Smooth muscle cell (in vitro differentiated cells): ENCODE data around the gene SYT2. TPM values are rescaled to one million over a fixed set of nuclear protein-coding genes. Genes with fewer than 3 reads are reported as not detected.

Experiments used
- DNase-seq: peaks from one replicate; lab custom pipeline; 2025; ENCODE audit not compliant: unreplicated experiment; lab: John Stamatoyannopoulos, UW
- H2AFZ ChIP-seq: fragments of 200-600 bp; sonication (generic); 2 replicates; pipeline ENCODE4 v1.6.0; 2016; ENCODE audit warnings: antibody characterized with exemption, low read depth, mild to moderate bottlenecking
- H3F3A ChIP-seq: fragments of 200-600 bp; sonication (generic); 2 replicates; pipeline ENCODE4 v1.6.0; 2017; ENCODE audit warnings: antibody characterized with exemption, low read depth
- H3K27ac ChIP-seq: fragments of 200-600 bp; sonication (generic); 2 replicates; pipeline ENCODE4 v1.5.1; 2016; ENCODE audit warnings: low read depth, mild to moderate bottlenecking
- H3K27me3 ChIP-seq: fragments of 200-600 bp; sonication (generic); 2 replicates; pipeline ENCODE4 v1.6.1; 2016; ENCODE audit warnings: low read depth, mild to moderate bottlenecking
- H3K36me3 ChIP-seq: fragments of 200-600 bp; sonication (generic); 2 replicates; pipeline ENCODE4 v1.5.1; 2016; ENCODE audit warnings: low read depth
- H3K4me1 ChIP-seq: fragments of 200-600 bp; sonication (generic); 2 replicates; pipeline ENCODE4 v1.5.1; 2016; ENCODE audit warnings: low read depth
- H3K4me2 ChIP-seq: fragments of 200-600 bp; sonication (generic); 2 replicates; pipeline ENCODE4 v1.6.0; 2016; ENCODE audit warnings: mild to moderate bottlenecking
- H3K4me3 ChIP-seq: fragments of 200-600 bp; sonication (generic); 2 replicates; pipeline ENCODE4 v1.5.1; 2016; ENCODE audit warnings: mild to moderate bottlenecking
- H3K79me2 ChIP-seq: fragments of 200-600 bp; sonication (generic); 2 replicates; pipeline ENCODE4 v1.6.0; 2016; ENCODE audit warnings: low read depth, mild to moderate bottlenecking
- H3K9ac ChIP-seq: fragments of 200-600 bp; sonication (generic); 2 replicates; pipeline ENCODE4 v1.6.0; 2016; ENCODE audit warnings: low read depth
- H3K9me3 ChIP-seq: fragments of 200-600 bp; sonication (generic); replicated peaks from 2 replicates; pipeline ENCODE4 v1.5.1; 2016; ENCODE audit warnings: low read depth
- H4K20me1 ChIP-seq: fragments of 200-600 bp; sonication (generic); 2 replicates; pipeline ENCODE4 v1.6.0; 2016; ENCODE audit warnings: low read depth
- CTCF ChIP-seq: fragments of 200-600 bp; sonication (generic); IDR thresholded peaks from 2 replicates; pipeline ENCODE4 v1.5.1; 2017; ENCODE audit warnings: borderline replicate concordance, mild to moderate bottlenecking, antibody characterized with exemption; ENCODE audit not compliant: insufficient read depth, poor library complexity, severe bottlenecking
- WGBS: methylation state at CpG from one replicate; pipeline ENCODE4 v1.1.7; 2016; ENCODE audit warnings: low lambda C conversion rate; 5-methylcytosine and 5-hydroxymethylcytosine counted together
- polyA plus RNA-seq: library from polyadenylated mRNA; unstranded; fragments of >200 nt; fragmentation: Nextera tagmentation; extraction: Ambion mirVana; gene quantifications from 2 replicates; pipeline ENCODE4 v1.2.1, GENCODE V29; 2016
- total RNA-seq: library from RNA; depleted of rRNA; stranded (reverse); fragments of >200 nt; gene quantifications from 2 replicates; pipeline ENCODE4 v1.2.3, GENCODE V29; 2014

Gene SYT2
- not detected in 2 replicates for total RNA-seq
- 0.31 TPM in 1 of 2 replicates, not detected in the other for polyA plus RNA-seq

GRCh38 chr1:202710070-202711045, at the start of gene SYT2:
Gene SYT2 (minus strand): TSS chr1:202710454. CDS start chr1:202605772, 104,682 bp downstream.
- Histone ChIP-seq H2AFZ (peak within 1 kb of the TSS; percentile 58), H3K4me3 (peak within 1 kb of the TSS; percentile 48), H3K27me3 (peaks cover 83% of the 10 kb centered on the region), H3K9me3 (no peaks in the 10 kb centered on the region), H3K4me1 (peaks cover 10% of the 10 kb centered on the region), H3K79me2 (no peaks in the 10 kb centered on the region), H3K9ac (no peak within 1 kb of the TSS), H3K36me3 (no peaks in the 10 kb centered on the region), H3K4me2 (peak within 1 kb of the TSS; percentile 90), H4K20me1 (no peaks in the 10 kb centered on the region), H3K27ac (no peak within 1 kb of the TSS), H3F3A (no peaks in the 10 kb centered on the region)
- no peak for DNase-seq
- 7% methylated on average over 35 of the region's 64 CpGs for WGBS
- TF ChIP-seq CTCF, result no peak

- DNase-seq, result no peak
- H3K4me1 ChIP-seq, result no peaks in the 10 kb centered on the region
- peaks cover 5% of the 10 kb centered on the region for H3F3A ChIP-seq
- peaks cover 80% of the 10 kb centered on the region for H4K20me1 ChIP-seq
- no peak overlapping the region for H3K4me3 ChIP-seq
- no peak overlapping the region for H3K9ac ChIP-seq
- peaks cover 3% of the 10 kb centered on the region for H3K79me2 ChIP-seq
- H3K27me3 ChIP-seq, result no peaks in the 10 kb centered on the region
- TF ChIP-seq CTCF, result no peak
- H3K27ac ChIP-seq, result no peak overlapping the region
- no peaks in the 10 kb centered on the region for H3K9me3 ChIP-seq
- WGBS, result 98% methylated on average over 2 of the region's 2 CpGs
- peaks cover 67% of the 10 kb centered on the region for H3K36me3 ChIP-seq
- no peak overlapping the region for H3K4me2 ChIP-seq
- H2AFZ ChIP-seq, result no peak overlapping the region
These were observed 46.1 kb upstream of the SYT2 start for GRCh38 chr1:202756391-202756790.

- peaks cover 63% of the 10 kb centered on the region for H3K36me3 ChIP-seq
- H3K9me3 ChIP-seq, result no peaks in the 10 kb centered on the region
- no peaks in the 10 kb centered on the region for H3K4me1 ChIP-seq
- no peak overlapping the region for H3K4me3 ChIP-seq
- H4K20me1 ChIP-seq, result peaks cover 89% of the 10 kb centered on the region
- DNase-seq, result no peak
- no peak for TF ChIP-seq CTCF
- no peak overlapping the region for H3K4me2 ChIP-seq
- no peak overlapping the region for H3K9ac ChIP-seq
- 97% methylated on average over 2 of the region's 2 CpGs for WGBS
- no peaks in the 10 kb centered on the region for H3K79me2 ChIP-seq
- peaks cover 5% of the 10 kb centered on the region for H3F3A ChIP-seq
- no peak overlapping the region for H2AFZ ChIP-seq
- no peaks in the 10 kb centered on the region for H3K27me3 ChIP-seq
- no peak overlapping the region for H3K27ac ChIP-seq
These were observed 44.0 kb upstream of the SYT2 start for GRCh38 chr1:202754293-202754692.
